Right ventricle myocardium inferior (tissue), 1 donor: ENCODE measurements around the gene TMEM106C. TPM values are rescaled to one million over a fixed set of nuclear protein-coding genes. Genes with fewer than 3 reads are reported as not detected.

Source experiments
- ATAC-seq: fragments of 200-7000 bp; cut with Tn5 transposase; one replicate; pipeline ENCODE4 v1.9.1; 2020; ENCODE audit warnings: mild to moderate bottlenecking, moderate library complexity
- DNase-seq: peaks from one replicate; pipeline ENCODE4 v3.0.0; 2021; ENCODE audit errors: missing footprints
- intact Hi-C: fragments of 100-400 bp; cut with DNase I; formaldehyde crosslinking; loops from one replicate; pipeline ENCODE4 v1.11.0; 2022
- long read RNA-seq: library from polyadenylated mRNA; unstranded; transcript quantifications from one replicate; pipeline ENCODE4 v2.0.0, GENCODE V29; 2021
- total RNA-seq: library from RNA; stranded (reverse); fragmentation: NEBNext Ultra II Directional; extraction: Animal tissue kit (Norgen Biotek cat#: 25700); gene quantifications from one replicate; pipeline ENCODE4 v1.2.1, GENCODE V29; 2021
- donor health status: DM: no; HTN: yes; CAD: no; lungs with severe emphysema.

The TMEM106C gene, protein sequence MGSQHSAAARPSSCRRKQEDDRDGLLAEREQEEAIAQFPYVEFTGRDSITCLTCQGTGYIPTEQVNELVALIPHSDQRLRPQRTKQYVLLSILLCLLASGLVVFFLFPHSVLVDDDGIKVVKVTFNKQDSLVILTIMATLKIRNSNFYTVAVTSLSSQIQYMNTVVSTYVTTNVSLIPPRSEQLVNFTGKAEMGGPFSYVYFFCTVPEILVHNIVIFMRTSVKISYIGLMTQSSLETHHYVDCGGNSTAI
- 45.6 TPM for total RNA-seq
- long read RNA-seq, transcript TMEM106C-201 (8 exons, 1,394 nt), result major isoform, 18 of 36 reads
- long read RNA-seq, transcript TMEM106C-220 (8 exons, 810 nt), result minor isoform, 11 of 36 reads
- long read RNA-seq, partial matches to known transcripts, result 0 of 36 reads
- long read RNA-seq, other reads (novel, unspliced or antisense), result 1 of 36 reads

DNA sequence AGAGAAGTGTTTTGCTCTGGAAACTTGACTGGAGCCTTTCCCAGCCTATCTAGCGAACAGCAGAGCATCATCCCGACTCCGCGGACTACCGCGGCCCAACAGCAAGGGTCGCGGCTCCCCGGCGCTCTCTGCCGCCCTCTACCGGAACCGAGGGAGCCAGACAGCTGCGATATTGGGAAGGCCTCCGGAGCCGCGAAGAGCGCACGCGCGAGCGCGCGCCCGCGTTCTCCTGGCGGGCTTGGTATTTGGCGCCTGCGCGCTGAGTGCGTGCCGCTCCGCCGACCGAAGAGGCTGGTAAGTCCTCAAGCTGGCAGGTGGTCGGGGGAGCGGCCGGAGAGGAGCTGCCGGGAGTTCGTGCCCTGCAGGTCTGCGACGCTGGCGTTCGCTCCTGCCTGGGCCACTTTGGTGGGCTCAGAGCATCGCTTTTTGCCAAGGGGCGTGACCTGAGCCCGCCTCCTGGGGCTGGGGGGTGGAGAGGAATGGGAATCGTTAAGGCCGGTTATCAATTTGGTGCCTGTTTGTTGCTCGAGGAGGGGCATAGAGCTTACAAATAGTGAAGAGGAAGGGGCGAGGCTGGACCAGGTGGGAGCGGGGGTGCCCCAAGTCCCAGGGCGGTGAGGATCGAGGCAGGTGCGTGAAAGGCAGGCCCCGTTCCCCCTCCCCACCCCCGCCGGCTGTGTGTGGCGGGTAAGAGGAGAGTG is at the start of gene TMEM106C:
TMEM106C (plus strand) TSS at position 257 of the 701 bp plus-strand sequence. CDS start 641 bp downstream, outside the sequence.
- intact Hi-C loops, result loop anchor here (5.0 to 10.0 kb wide), 2 partner anchors 204 to 249 kb away; no protein-coding TSS in a partner anchor
- ATAC-seq, result peak; percentile 95

DNA sequence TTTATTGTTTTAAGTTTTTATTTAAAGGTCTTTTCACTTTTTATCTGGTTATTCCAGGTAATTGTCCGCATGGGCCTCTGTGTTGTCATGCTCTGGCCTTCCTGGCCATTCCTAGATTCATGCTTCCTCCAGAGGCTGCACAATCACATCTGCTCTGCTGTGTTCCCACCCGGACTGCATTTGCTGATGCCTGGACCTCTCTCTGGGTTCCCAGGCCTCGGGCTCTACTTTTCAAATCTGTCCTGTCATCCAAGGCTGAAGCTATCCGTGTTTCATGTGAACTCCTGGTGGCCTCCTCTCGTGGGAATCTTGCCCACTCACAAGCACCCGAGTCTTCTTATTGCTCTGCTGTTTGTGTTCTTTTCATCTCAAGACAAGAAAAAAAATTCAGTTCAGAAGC is 42.5 kb upstream of the TMEM106C start:
- ATAC-seq (no peak), DNase-seq (no peak)
- intact Hi-C loops, result no loop called here

More for the DNA sequence above, at the start of gene TMEM106C:
- DNase-seq, result peak; percentile 95

DNA sequence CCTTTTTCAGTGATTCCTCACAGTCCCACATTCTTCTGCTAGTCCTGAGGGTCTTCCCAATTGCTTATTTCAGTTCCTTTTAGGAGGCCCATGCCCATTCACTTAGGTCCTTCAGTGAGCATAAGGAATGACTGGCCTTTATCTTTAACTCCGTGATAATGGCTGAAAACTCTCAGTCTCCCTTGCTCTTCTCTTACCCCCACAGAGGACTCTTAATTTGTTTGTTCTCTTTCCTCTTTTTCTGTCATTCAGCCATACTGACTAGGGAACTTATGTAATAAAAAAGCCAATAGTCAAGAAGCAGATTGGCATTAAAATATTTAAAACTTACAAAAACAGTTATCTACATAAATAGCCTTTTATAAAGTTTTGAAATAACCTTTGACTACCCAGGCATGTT is 41.5 kb upstream of the TMEM106C start:
- intact Hi-C loops, result no loop called here
- DNase-seq (no peak), ATAC-seq (no peak)

DNA sequence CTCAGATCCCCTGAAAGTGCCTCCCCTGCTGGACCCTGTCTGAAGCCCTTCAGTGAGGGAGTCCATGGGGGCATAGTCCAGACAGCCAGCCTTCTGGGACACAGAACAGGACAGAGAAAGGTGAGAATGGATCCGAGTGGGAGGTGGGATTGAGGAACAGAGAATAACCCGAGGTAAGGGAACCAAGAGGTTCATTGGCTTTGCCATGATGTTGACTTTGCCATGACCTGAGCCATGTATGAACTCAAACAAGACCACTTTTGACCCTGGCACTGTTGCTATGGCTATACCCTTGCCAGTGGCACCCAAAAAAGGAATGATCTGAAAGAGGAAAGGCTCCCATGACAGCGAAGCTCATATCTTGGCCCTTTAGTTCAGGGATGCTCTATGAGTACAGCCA is 36.0 kb upstream of the TMEM106C start:
- intact Hi-C loops, result no loop called here
- DNase-seq (no peak), ATAC-seq (no peak)

DNA sequence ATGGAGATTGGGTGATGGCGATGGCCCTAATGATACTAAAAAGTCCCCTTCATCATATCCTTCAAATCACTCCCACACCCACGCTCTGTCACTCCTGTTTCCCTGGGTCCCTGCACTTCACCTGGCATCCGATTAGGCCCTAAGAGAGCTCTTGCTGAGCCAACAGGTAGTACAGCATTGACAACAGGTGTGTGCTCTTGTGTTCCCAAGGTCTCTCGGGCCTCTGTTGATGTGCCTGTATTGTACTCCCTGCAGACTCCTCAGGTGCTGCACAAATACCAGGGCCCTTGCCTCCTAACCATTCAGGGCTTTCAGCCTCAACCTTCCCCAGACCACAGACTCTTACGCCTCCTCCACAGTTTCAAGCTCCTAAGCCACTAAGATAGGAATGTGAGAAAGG is 32.8 kb upstream of the TMEM106C start:
- ATAC-seq (no peak), DNase-seq (no peak)
- intact Hi-C loops, result no loop called here

DNA sequence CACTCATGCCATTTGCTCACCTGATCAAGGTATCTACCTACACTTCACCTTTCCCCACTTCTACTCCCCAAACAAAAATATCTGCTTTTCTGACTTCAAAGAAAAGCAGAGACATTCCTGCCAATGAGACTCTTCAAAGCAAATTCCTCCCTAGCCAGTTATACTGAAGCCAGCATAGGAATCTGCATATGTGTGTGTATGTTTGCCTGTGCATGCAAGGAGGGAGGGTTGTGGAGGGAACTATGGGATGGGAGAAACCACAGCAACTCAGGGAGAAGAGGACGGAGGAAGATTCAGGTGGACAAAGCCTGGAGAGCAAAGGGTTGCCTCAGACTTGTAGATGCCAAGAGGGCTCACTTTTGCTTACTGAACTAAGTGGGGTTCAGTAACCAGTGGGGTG is 32.2 kb upstream of the TMEM106C start:
- no peak for DNase-seq
- intact Hi-C loops, result no loop called here

DNA sequence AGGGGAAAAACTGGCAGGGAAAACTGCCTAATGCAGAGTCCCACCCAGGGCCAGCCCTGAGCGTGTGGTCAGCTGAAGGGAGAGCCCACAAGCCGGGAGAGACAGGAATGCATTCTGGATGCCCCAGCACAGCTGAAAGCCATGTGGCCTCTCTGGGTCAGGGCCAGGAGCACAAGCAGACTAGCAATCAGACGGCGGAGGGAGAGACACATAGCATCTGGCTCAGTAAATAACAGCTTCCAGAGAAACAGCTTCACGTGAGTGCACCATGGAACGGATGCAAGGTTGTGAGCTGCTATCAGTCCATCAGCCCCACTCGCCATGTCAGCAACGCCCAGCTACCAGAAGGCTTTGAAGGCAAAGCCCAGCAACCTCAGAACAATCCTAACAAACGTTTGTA is 28.2 kb upstream of the TMEM106C start:
- DNase-seq (peak; percentile 78), ATAC-seq (peak; percentile 82)
- intact Hi-C loops, result no loop called here

More for the DNA sequence above, 32.2 kb upstream of the TMEM106C start:
- ATAC-seq, result no peak

DNA sequence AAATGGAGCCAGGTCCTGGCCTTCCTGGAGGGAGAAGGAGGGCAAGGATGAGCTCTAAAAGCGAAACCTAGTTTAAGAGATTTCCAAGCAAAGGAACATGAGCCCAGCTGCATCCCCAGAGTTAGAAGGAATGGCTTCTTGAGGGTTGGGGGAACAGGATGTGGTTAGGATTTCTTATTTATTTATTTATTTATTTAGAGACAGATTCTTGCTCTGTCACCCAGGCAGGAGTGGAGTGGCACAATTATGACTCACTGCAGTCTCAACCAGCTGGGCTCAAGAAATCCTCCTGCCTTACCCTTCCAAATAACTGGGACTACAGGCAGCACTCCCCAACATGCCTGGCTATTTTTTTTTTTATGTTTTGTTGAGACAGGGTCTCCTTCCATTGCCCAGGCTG is 25.3 kb upstream of the TMEM106C start:
- intact Hi-C loops, result no loop called here
- DNase-seq, result no peak
- no peak for ATAC-seq

DNA sequence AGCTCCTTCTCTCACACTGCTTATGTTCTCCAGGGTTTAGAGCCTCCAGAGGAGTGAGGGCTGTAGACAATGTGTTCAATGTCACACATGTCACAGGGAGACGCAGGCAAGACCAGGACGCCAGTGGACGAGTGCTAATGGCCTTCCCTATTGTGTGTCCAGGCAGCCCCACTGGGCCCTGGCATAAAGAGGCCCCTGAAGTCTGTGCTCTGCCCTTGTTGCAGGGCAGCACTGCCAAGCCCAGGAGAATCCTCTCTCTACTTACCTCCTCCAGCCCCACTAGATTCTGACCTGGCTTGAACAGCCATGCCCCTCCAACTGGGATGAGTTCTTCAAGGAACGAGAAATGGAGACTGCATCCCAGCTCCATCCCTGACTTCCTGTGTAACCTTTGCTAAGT is 24.8 kb upstream of the TMEM106C start:
- intact Hi-C loops, result no loop called here
- ATAC-seq, result no peak
- no peak for DNase-seq

DNA sequence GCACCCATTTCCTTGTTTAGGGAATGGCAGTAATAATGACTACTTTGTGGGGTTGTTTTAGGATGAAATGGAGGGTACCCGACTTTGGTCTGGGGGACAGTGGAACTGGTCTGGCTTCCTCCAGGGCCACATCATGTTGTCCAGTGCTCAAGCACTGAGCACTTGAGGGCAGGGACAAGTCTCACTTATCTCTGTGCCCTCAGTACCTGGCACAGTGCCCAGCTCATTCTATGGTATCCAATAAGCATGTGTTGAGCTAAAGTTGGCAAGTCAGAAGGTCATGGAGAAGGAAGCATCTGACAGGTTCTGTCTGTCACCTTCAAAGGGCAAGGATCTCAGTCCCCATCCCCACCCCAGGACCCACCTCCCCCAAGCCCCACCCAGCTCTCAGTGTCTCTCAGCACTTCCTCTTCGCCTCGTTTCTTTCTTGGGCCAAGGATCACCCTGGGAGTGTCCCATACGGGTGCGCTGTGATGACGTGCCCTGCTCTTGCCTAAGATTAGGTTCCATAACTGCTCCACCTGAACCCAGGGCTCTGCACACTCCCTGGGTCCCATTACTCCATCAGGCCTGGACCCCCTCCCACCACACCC is 24.3 kb upstream of the TMEM106C start:
- ATAC-seq (peak; percentile 75), DNase-seq (no peak)
- intact Hi-C loops, result no loop called here

DNA sequence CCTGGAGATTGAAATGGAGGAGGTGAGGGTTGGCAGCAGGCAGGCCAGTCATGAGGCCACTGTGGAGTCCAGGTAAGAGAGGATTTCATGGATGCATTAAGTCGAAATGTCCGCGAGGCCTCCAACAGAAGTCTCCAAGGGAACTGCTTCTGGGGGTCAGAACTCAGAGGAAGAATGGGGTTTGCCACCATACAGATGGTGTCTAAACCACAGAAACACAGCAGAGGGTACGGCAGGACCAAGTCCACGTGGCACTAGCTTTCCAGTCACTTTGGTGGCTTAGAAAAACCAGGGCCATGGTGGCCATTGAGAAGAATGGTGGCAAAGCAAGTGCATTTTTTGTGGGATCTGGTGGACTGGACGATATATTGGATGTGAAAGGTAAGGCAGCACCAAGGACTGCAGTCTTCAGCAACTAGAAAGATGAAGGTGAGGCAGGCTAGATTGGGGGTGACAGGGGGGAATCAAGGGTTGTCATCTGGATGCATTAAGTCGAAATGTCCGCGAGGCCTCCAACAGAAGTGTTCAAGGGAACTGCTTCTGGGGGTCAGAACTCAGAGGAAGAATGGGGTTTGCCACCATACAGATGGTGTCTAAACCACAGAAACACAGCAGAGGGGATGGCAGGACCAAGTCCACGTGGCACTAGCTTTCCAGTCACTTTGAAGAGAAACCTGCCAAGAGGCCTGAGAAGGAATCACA is 22.5 kb upstream of the TMEM106C start:
- intact Hi-C loops, result no loop called here
- ATAC-seq, result no peak

DNA sequence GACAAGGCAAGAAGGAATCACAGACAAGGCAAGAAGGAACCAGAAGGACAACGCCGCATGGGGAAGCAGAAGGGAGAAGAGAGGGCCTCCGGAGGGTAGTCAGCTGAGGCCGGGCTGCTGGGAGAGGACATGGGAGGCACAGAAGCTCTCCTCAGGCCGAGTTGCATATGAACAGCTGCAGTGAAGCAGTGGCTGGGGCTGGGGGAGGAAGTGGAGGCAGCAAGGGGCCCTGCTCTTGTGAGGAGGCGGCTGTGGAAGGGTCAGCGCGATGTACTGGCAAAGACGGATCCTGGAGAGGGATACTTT is 22.0 kb upstream of the TMEM106C start:
- intact Hi-C loops, result no loop called here
- no peak for ATAC-seq
- no peak for DNase-seq

More for the DNA sequence above, 22.5 kb upstream of the TMEM106C start:
- DNase-seq, result no peak

DNA sequence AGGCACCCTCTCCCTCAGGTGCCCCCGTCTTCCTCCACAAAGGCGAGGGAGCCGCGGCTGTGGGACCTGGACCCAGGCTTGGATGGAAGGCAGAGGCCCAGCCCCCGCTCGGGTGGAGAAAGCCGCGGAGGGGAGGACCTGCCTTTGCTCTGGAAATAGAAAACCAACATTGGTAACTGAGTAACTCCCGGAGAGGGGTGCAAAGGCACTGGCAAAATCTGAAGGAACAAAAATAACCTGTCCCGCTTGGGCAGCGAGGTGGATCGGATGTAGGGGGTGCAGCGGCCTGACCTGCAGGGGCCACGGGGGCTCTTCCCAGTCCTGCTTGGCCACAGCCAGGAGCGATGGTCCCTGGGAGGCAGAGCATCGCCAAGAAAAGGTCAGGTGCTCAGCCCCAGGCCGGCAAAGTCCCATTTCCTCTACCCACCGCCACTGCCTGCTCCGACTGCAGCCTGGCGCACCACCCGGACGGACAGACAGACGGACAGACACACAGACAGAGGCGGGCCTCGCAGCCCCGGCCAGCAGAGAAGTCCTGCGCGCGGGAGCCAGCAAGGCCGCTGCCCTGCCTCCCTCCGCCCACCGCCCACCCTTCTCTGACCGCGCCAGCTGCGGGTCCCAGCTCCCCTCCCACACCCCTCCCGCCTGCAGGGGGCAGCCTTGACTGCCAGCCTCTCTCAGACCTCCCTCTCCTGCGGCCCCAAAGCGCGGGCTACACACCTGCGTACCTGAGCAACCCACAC is 21.4 kb upstream of the TMEM106C start:
- ATAC-seq (no peak), DNase-seq (no peak)
- intact Hi-C loops, result no loop called here

DNA sequence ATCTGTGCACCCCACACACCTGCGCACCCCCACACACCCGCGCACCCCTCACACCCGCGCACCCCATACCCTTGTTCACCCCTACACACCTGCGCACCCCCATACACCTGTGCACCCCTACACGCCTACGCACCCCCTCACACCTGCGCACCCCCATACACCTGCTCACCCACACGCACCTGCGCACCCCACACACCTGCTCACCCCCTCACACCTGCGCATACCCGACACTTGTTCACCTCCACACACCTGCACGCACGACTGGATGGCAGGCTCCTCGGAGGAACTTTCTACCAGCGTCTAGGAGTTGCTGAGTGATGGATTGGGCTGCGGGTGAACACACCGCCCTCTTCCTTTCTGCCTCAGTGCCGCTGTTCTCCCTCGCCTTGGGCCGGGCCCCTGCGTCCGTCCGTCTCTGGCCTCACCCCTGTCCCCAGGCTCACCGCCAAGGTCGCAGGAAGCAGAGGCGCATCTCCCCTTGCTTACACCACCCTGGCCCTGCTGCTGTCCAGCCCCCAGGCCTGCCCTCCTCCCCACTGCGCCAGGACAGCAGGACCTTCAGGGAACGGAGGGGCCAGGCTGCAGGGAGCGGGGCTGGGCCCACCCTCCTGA is 20.7 kb upstream of the TMEM106C start:
- DNase-seq (no peak), ATAC-seq (no peak)
- intact Hi-C loops, result no loop called here

DNA sequence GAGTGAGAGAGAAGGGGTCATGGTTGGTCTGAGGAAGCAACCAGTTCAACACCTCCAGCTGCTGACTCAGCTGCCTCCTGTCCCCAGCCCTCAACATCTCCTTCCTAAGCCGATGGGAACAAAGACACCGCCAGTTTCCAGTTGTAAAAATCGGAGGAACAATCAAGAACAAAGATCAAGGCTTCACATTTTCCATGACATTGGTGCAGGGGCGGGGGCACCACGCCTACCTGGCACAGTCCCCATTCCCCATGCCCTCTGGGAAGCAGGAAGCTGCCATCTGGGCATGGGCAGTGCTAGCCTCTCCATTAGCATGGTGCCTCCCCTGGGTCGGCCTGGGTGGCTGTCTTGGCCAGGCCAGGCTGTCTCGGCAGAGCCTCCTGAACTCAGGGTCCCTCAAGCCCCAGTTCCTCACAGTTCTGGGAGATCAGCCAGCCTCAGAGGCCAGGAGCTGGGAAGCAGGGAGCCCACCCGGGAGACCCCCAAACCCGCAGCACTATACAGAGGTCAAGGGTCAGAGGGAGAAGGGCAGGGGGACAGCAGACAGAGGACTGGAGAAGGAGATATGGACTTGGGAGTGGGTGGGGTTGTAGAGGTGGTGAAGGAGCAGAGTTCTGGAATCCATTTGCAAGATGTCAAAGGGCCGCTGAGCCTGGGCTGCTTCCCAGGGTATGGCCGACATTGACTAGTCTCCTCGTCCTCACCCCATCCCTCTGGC is 19.6 kb upstream of the TMEM106C start:
- ATAC-seq (no peak), DNase-seq (no peak)
- intact Hi-C loops, result no loop called here

DNA sequence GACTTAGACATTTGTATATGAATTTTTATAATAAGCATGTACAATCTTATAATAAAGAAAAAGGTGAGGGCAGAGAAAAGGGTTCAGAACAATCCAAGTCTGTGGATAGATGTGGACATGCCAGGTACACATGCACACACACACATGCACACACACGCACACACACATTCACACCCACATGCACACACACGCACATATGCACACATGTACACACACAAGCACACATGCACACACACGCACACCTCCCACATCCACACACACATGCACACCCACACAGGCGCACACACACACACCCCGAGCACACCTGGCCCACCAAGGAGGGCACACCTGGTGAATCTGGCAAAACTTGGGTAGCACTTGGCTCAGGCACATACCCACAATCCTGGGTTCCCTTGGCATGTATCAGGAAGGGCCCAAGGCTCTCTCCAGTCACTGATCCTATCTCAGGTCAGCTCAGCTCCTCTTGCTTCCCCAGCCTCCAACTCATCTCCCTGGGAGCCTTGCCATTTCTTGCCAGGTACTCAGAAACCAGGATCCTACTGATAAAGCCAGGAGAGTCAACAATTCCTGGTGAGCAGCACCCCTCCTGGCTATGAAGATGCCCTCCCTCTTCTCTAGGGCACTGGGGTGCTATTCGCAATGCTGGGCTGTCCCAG is 18.6 kb upstream of the TMEM106C start:
- DNase-seq, result no peak
- no peak for ATAC-seq
- intact Hi-C loops, result no loop called here

DNA sequence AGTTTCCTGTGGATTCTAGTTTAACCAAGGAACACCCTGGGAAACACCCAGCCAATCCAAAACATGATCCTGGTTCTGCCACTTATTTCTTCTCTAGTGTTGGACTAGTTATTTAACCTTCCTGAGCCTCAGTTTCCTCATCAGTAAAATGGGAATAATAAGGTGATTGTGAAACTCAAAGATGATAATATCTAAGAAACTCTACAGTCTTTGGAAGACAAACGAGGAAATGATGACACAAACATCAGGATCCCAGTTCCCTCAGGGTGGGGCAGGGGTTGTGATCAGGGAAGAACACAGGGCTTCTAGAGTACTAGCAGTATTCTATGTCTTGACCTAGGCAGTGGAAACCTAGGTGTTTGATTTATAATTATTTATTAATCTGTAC is 18.1 kb upstream of the TMEM106C start:
- intact Hi-C loops, result no loop called here

More for the DNA sequence above, 18.1 kb upstream of the TMEM106C start:
- ATAC-seq (no peak), DNase-seq (no peak)
